HG03175 (cell line): ENCODE measurements around the gene LRRN1.
"Not testable (repeated sequence)": the region's sequence is repeated elsewhere in the genome, so short reads cannot be mapped to it uniquely, and the experiment has no call there.

ENCODE experiments used
- ATAC-seq: cut with Tn5 transposase; IDR thresholded peaks from one replicate; pipeline ENCODE4 v1.9.1; 2021; ENCODE audit warnings: mild to moderate bottlenecking, moderate library complexity; ENCODE audit not compliant: unreplicated experiment

The LRRN1 gene

DNA sequence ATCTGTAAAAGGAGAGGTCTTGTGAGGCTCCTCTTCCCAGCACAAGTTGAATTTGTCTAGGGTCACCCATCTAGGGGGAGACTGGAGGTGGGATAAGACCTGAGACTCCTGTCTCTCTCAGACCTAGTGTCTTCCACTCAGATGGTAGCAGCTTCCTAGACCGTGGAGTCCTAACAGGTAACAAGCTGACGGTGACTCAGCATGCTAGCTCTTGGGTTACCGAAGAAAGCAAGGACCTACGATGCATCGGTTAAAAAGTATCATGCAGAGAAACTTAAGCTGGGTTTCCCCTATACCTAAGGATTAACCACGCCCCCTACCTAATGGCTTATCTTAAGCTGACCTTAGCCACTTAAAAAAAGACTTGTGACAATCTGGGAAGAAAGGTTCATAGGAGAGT lies 7.6 kb downstream of the LRRN1 start:
- no peak for ATAC-seq

DNA sequence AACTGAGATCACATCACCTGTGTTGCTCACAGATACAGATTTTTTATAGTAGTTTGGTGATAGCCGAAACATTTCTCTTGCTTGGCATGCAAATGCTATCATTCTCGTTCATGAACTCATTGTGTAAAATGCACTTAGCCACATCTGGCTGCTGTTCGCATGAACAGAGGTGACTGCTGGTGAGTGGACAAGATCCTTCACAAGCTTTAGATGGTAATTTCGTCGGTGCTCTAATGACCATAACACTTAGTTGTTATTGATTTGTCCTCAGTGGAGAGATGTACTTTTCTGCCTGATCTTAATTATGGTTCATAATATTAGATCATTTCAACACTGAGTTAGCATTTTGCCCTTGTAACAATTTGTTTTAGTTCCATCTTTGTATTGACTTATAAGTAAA lies 13.8 kb downstream of the LRRN1 start:
- ATAC-seq: no peak

- ATAC-seq: no peak
Measured at GRCh38 chr3:3815206-3815605, 16.0 kb downstream of the LRRN1 start.

- no peak for ATAC-seq
Measured at GRCh38 chr3:3816034-3816433, 16.8 kb downstream of the LRRN1 start.

DNA sequence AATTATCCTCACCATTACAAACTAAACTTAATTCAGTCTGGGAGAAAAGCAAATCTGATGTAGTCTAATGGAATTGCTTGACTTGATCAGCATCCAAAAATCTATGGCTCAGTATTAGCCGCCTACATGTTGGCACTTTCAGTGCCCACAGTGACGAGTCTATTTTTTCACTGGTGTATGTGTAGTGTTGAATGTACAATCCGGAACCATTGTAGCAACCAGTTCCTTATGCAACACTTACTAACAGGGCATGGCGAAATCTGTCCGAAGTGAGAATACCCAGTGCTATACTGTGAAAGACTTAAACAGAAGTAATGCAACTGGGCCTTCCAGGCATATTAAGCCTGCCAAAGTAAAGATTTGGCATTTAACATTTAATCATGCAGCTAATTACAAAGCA lies 18.6 kb downstream of the LRRN1 start:
- ATAC-seq: no peak

- no peak for ATAC-seq
Measured at GRCh38 chr3:3821777-3822176, 22.5 kb downstream of the LRRN1 start.

- no peak for ATAC-seq
Measured at GRCh38 chr3:3825035-3825434, 25.8 kb downstream of the LRRN1 start.

DNA sequence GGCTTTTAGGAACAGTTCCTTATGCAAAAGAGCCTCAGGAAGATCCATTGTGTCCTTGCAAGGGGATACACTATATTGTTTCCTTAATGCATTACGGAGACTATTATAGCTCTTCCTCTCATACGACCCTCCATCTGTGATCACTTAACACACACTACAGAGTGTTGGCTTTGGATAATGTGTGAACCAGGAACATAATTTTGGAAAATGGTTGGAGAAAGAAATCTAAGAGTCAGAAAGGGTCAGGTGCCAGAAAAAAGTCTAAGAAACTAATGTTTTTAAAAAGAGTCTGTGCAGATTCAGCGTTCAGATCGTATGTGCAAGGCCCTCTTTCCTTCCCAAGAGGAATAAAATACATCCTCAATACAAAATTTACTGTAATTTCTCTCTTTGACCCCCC lies 27.3 kb downstream of the LRRN1 start:
- ATAC-seq: no peak

- no peak for ATAC-seq
Measured at GRCh38 chr3:3827111-3827510, 27.9 kb downstream of the LRRN1 start.

DNA sequence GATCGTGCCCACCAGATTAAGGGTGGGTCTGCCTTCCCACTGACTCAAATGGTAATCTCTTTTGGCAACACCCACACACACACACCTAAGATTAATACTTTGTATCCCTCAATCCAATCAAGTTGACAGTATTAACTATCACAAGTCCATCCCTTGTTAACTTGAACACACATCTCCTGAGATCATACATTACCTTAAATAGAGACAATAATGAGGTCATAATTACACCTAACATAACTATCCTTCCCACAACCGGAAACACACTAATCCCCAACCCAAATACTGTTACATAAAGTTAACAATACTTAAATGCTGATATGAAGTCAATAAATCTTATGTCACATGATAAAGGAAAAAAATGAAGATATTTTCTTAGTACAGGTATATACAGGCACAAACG lies 29.2 kb downstream of the LRRN1 start:
- ATAC-seq: not testable (repeated sequence)

DNA sequence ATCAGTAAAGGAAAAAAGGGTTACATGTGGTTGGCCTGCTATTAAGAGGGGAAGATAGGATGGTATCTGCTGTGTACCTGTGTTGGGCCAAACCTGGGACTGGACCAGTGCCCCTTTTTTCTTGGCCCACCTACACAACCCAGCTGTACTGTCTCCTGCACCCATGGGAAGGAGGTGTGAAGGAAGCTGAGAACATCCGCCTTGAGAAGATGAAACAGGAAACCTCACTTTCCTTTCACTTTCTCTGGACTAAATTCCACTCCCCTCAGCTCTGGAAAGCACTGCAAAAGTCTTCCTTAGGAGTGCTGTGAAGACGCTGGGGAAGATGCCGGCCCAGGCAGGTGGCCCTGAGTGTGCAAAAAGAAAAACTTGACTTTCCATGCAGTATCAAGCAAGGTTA lies 37.6 kb downstream of the LRRN1 start:
- no peak for ATAC-seq

- no peak for ATAC-seq
Measured at GRCh38 chr3:3842356-3842755, 43.1 kb downstream of the LRRN1 start.

GRCh38 chr3:3847994-3848922 lies 49.0 kb downstream of the LRRN1 start:
- no peak for ATAC-seq

- ATAC-seq: no peak
Measured at GRCh38 chr3:3848923-3849275, 49.7 kb downstream of the LRRN1 start.

- peak; percentile 83 for ATAC-seq
Measured at GRCh38 chr3:3851621-3852323, 52.5 kb downstream of the LRRN1 start.

GRCh38 chr3:3853544-3853943 lies 54.3 kb downstream of the LRRN1 start:
- no peak for ATAC-seq

- no peak for ATAC-seq
Measured at GRCh38 chr3:3855056-3855455, 55.8 kb downstream of the LRRN1 start.

GRCh38 chr3:3860235-3860634 lies 61.0 kb downstream of the LRRN1 start:
- ATAC-seq: no peak

DNA sequence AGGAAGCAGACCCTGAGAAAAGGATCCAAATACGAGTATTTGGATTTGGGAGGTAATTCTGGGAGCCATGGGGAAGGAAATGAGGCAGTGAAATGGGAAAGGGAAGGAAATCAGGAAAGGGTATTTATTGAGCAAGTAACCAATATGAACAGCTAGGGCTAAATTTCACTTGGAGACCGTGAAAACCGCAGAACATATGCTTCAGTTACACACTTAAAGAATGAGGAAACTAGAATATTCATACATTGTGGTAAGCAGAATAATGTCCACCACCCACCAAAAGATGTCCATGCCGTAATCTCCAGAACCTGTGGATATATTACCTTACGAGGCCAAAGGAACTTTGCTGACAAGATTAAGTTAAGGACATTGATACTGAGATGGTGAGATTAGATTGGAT lies 63.3 kb downstream of the LRRN1 start:
- ATAC-seq: no peak

DNA sequence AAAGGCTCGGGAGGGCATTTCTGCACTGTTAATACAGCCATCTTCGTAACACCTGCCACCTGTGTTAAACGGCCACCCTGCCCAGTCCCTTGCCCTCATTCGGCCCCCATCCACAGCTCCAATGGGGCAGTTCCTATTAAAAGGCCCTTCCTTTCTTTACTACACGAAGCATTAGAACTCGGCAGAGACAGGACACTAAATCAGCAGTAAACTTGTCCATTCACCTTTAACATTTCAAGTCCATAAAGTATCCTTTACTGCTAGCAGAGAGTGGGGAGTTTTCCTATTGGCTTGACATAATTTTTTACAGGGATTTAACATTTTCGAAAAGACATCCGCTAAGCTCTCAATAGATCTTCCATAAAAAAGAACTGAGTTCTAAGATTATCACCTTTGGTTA lies 76.3 kb downstream of the LRRN1 start:
- ATAC-seq: no peak

DNA sequence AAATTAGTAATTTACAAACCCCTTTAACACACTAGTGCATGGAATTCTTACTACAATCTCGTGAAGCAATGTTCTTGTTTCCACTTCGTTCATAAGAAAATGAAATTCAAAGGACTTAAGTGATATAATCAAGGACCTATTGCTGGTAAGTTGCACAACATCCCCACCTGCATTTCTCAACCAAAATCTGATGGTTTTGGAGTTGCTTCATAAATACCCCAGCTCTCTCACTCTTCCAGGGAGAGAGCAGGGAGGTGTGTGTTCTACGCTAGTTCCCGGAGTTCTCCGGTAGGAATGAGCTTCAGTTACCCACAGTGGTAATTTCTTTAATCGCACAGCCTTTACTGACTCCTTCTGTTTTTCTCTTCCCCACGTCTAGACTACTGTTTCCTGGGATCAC lies 81.8 kb downstream of the LRRN1 start:
- ATAC-seq: no peak

GRCh38 chr3:3887311-3887710 lies 88.1 kb downstream of the LRRN1 start:
- not testable (repeated sequence) for ATAC-seq
